Epithelial cell of proximal tubule (primary cell): ENCODE results near the gene MAGOH. TPM values are rescaled to one million over a fixed set of nuclear protein-coding genes. Genes with fewer than 3 reads are reported as not detected.

Experiments used
- DNase-seq: peaks from one replicate; pipeline ENCODE4 v3.0.0-alpha.2; 2011; ENCODE audit warnings: low read depth
- H3K4me3 ChIP-seq: 2 replicates; pipeline ENCODE4 v1.5.1; 2011; ENCODE audit warnings: low read depth, mild to moderate bottlenecking, low read length
- CTCF ChIP-seq: conservative IDR thresholded peaks from 2 replicates; pipeline ENCODE4 v1.5.1; 2012; ENCODE audit warnings: low read depth, mild to moderate bottlenecking, low read length
- total RNA-seq: library from RNA; depleted of rRNA; stranded (reverse); fragments of >200 nt; gene quantifications from 2 replicates; pipeline ENCODE4 v1.2.3, GENCODE V29; 2015

Gene MAGOH
- total RNA-seq, 1 donor from 2014 or later: 24.8 TPM

GRCh38 chr1:53220962-53221286, 17.4 kb downstream of the MAGOH start:
- peak overlapping the region; percentile 65 for H3K4me3 ChIP-seq
- TF ChIP-seq CTCF: no peak
- DNase-seq: no peak

GRCh38 chr1:53220171-53220961, 18.0 kb downstream of the MAGOH start, which contains the start of gene CZIB:
Gene CZIB (minus strand): TSS chr1:53220634. CDS start chr1:53220575, 59 bp downstream.
- TF ChIP-seq CTCF: no peak
- peak; percentile 56 for DNase-seq

GRCh38 chr1:53219711-53220110, 18.6 kb downstream of the MAGOH start:
- TF ChIP-seq CTCF: no peak
- peak overlapping the region; percentile 65 for H3K4me3 ChIP-seq

More at GRCh38 chr1:53220171-53220961, 18.0 kb downstream of the MAGOH start, which contains the start of gene CZIB:
- peak within 1 kb of the TSS; percentile 65 for H3K4me3 ChIP-seq

GRCh38 chr1:53218201-53218600, 20.1 kb downstream of the MAGOH start:
- no peak for DNase-seq
- no peak overlapping the region for H3K4me3 ChIP-seq
- no peak for TF ChIP-seq CTCF

More at GRCh38 chr1:53219711-53220110, 18.6 kb downstream of the MAGOH start:
- no peak for DNase-seq

- no peak for DNase-seq
- TF ChIP-seq CTCF: no peak
- H3K4me3 ChIP-seq: no peak overlapping the region
Measured at GRCh38 chr1:53214376-53214940, 23.9 kb downstream of the MAGOH start.

- DNase-seq: no peak
- H3K4me3 ChIP-seq: no peak overlapping the region
Measured at GRCh38 chr1:53210954-53211353, 27.4 kb downstream of the MAGOH start.

More at GRCh38 chr1:53210954-53211353, 27.4 kb downstream of the MAGOH start:
- no peak for TF ChIP-seq CTCF
